GM18858 (cell line): ENCODE measurements around the gene ADAMTS6.
"Not testable (repeated sequence)": the region's sequence is repeated elsewhere in the genome, so short reads cannot be mapped to it uniquely, and the experiment has no call there.

Source experiments
- ATAC-seq: cut with Tn5 transposase; IDR thresholded peaks from one replicate; pipeline ENCODE4 v1.9.1; 2021; ENCODE audit not compliant: unreplicated experiment

ADAMTS6 gene

DNA sequence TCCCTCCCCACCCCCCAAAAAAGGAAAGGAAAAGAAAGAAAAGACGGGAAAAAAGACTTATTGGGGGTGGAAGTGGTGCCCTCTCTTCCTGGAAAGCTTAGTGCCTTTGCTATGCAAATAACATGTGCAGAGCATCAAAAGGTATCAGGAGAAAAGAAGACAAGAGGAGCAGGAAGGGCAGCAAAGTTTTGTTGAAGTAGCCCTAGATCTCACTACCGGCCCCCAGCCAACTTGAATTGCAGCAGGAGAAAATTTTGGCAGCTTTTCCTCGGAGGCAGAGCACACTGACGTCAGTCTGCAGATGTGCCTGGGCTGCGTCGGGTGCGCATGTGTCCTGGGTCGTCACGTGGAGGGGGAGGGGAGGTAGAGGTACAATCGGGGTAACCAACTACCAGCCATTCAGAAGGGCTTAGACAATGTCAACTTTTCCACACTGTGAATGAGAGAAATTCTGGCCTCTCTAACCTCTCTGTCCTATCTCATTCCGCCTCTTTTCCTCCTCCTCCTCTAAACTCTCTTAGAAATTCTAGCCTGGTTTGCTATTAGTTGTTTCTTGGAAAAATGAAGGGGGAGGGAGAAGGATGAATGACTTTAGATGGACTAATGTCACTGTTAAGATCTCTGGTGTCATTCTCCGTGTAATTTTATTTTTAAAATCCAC is at the start of gene ADAMTS6:
ADAMTS6 (minus strand) TSS at position 286 of the 661 bp plus-strand sequence. CDS start 8,247 bp downstream, outside the sequence.
- ATAC-seq, result peak; percentile 53

- ATAC-seq, result no peak
Observed at GRCh38 chr5:65530904-65531303, 49.2 kb upstream of the ADAMTS6 start.

GRCh38 chr5:65525726-65526125 is 44.0 kb upstream of the ADAMTS6 start:
- no peak for ATAC-seq

DNA sequence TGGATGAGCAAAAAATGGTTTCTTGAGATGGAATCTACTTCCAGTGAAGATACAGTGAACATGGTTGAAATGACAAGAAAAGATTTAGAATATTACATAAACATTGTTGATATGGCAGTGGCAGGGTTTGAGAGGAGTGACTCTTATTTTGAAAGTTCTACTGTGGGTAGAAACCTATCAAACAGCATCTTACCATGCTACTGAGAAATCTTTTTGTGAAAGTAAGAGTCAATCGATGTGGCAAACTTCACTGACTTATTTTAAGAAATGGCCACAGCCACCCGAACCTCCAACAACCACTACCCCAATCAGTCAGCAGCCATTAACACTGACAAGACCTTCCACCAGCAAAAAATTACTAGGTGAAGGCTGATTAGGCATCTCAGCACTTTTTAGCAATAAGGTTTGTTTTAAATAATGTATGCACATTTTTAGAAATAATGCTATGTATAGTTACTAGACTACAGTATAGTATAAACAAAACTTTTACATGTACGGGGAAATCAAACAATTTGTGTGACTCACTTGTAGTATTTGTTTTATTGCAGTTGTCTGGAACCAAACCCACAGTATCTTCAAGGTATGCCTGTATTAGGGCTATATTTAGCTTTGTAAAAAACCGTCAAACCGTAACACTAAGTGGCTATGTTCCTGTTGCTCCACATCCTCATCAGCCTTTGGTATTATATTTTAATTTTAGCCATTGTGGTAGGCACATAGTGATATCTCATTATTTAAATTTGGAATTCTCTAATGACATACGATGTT is 30.6 kb upstream of the ADAMTS6 start:
- ATAC-seq, result no peak

- no peak for ATAC-seq
Observed at GRCh38 chr5:65508978-65509377, 27.3 kb upstream of the ADAMTS6 start.

- ATAC-seq, result no peak
Observed at GRCh38 chr5:65506961-65507360, 25.2 kb upstream of the ADAMTS6 start.

- ATAC-seq, result no peak
Observed at GRCh38 chr5:65489119-65489518, 7.4 kb upstream of the ADAMTS6 start.

- not testable (repeated sequence) for ATAC-seq
Observed at GRCh38 chr5:65488038-65488687, 6.4 kb upstream of the ADAMTS6 start.

GRCh38 chr5:65486803-65487202 is 5.1 kb upstream of the ADAMTS6 start:
- ATAC-seq, result not testable (repeated sequence)

DNA sequence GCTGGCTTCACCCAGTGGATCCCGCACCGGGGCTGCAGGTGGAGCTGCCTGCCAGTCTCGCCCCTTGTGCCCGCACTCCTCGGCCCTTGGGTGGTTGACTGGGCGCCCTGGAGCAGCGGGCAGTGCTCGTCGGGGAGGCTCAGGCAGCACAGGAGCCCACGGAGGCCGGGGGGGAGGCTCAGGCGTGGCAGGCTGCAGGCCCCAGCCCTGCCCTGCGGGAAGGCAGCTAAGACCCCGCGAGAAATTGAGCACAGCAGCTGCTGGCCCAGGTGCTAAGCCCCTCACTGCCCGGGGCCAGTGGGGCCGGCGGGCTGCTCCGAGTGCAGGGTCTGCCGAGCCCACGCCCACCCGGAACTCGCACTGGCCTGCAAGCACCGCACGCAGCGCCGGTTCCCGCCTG is 3.7 kb upstream of the ADAMTS6 start:
- no peak for ATAC-seq

GRCh38 chr5:65483546-65484346 is 2.0 kb upstream of the ADAMTS6 start:
- ATAC-seq, result peak; percentile 42

DNA sequence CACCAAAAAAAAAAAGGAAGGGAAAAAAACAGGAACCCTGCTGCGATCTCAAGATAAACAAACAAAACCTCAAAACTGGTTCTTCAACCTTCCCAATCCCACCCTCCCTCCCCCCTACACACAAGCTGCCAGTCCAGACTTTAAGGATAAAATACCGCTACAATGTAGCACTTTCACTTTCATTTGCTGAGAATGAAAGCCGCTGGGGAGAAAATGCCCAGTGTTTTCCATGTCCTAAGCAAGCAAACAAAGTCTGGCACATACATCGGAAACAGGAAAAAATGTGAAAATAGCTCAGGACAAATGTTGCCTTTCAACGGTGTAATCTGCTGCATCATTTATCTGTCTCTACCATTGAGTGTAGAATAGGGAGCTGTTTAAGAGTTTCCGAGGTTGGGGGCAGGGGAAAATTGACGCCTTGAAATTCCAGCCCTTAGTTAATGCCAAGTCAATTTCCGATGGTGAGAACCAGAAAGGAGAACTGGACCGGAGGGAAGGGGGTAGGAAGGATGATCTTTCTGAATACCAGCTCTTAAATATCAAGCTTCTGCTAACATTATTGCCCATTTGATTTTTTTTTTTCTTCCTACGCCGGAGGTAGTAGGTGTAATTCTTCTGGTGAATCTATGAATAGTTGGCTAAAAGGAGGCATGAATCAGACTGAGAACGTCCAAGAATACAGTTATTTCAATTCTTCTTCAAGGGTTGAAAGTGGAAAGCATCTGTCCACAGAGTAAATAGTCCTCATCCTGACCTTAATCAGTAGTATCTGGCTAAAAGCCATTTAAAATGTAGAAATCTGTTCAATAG is 1.2 kb upstream of the ADAMTS6 start:
- no peak for ATAC-seq

DNA sequence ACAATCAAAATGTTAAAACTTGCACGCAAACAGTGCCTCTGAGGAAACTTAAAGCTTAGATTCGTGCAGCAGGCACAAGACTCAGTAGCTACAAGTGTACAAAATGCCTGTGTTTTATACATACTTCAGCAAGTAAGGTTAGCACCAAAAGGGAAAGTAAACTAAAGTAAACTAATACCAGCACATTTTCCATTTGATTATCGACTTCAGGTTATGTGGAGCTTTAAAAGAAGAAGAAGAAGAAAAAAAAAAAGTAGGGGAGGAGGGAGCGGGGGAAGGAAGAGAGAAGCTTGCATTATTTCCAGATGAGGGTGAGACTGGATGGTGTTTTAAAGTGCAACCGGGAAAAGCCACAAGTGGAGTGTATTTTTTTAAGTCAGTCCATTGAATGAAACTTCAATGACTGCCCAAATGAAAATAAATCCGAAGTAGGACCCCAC is 596 bp upstream of the ADAMTS6 start:
- no peak for ATAC-seq

- no peak for ATAC-seq
Observed at GRCh38 chr5:65481171-65481581, 544 bp downstream of the ADAMTS6 start.

- ATAC-seq, result no peak
Observed at GRCh38 chr5:65480306-65480865, 1.3 kb downstream of the ADAMTS6 start.

- no peak for ATAC-seq
Observed at GRCh38 chr5:65479527-65479926, 2.2 kb downstream of the ADAMTS6 start.

DNA sequence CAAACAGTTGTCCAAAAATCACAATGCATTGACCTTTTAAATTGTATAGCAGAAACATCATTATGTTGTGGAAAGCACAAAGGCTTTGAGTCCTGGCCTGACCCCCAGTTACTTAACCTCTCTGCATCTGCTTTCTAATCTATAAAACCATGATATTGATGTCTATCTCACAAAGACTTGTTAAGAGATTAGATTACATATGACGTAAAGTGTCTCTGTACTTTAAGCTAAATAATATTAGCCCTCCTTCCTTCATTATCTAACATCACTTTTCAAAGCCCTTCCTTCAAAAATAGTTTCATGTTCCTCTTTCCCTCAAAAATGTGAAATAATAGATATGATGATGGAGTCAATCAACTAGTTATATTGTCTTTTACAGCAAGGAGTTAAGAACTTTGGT is 3.4 kb downstream of the ADAMTS6 start:
- ATAC-seq, result no peak

GRCh38 chr5:65475895-65476294 is 5.8 kb downstream of the ADAMTS6 start:
- no peak for ATAC-seq

DNA sequence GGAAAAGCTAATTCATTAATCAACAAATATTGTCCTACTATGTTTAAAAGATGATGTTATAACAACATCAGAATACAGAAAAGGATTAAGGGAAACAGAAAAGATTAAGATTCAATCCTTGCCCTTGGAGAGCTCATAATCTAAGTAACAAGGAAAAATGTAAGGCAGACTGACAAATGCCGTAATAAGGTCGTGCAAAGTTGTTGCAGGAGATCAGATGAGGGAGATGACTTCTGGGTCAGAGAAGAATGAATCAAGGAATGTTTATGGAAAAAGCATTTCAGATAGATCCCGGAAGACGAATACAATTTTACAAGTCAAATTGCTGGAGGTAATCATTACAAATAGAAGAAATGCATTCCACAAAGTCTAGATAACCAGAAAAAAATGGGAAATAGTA is 6.4 kb downstream of the ADAMTS6 start:
- ATAC-seq, result no peak

DNA sequence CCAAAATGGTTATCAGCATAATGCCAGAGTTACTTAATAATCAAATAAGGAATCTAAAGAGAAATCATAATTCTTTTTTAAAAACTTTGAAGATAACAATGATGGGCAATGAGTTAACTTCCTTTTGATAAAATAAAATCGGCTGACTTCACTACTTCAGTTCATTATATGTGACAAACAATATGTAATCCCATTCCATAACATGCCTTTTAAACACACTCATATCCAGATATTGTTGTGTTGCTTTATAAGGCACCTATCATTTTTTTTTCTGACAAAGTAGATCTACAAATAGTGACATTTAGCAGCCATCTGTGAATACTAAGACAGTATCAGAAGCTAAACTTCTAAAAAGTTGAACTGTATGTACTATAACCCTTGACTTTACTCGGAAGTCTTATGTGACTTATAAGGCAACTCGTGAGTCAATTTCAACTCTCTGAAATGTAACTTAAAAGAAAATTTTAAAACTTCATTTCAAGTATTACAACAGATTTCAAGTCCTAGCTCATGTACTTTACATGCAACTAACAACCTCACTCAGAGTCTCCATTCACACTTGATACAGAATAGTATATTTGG is 7.5 kb downstream of the ADAMTS6 start:
- no peak for ATAC-seq
